OCI-LY7 (cell line): Measurements from ENCODE around the gene RXRA. TPM values are rescaled to one million over a fixed set of nuclear protein-coding genes. Genes with fewer than 3 reads are reported as not detected.

ENCODE experiments used
- BruUV-seq: library from RNA; stranded (reverse); fragments of 400-500 nt; replicated peaks from 2 replicates; lab custom pipeline; 2021; lab: Mats Ljungman, UMichigan
- CTCF ChIA-PET: fragments of 300-600 bp; sonication (Branson Sonifier 250); formaldehyde crosslinking; loops from one replicate; lab custom pipeline; 2022; ENCODE audit warnings: antibody characterized with exemption; ENCODE audit not compliant: unreplicated experiment; lab: Charles Lee
- POLR2A ChIA-PET: fragments of 300-600 bp; sonication (Branson Sonifier 250); formaldehyde crosslinking; loops from one replicate; lab custom pipeline; 2022; ENCODE audit warnings: antibody characterized with exemption; lab: Charles Lee
- DNase-seq: peaks from one replicate; pipeline ENCODE4 v3.0.0-alpha.2; 2015; ENCODE audit warnings: low spot score
- H2AFZ ChIP-seq: fragments of 200-600 bp; sonication (generic), shearing (Covaris generic); 2 replicates; pipeline ENCODE4 v1.6.1; 2014; ENCODE audit warnings: mild to moderate bottlenecking, antibody characterized with exemption, low read length, moderate library complexity
- H3K27ac ChIP-seq: fragments of 200-600 bp; sonication (generic); 2 replicates; pipeline ENCODE4 v1.5.1; 2014; ENCODE audit warnings: mixed run types, low read depth, mild to moderate bottlenecking, moderate library complexity, low read length, inconsistent platforms; ENCODE audit not compliant: poor library complexity, severe bottlenecking
- H3K36me3 ChIP-seq: fragments of 200-600 bp; sonication (generic); 2 replicates; pipeline ENCODE4 v1.6.1; 2014; ENCODE audit warnings: mild to moderate bottlenecking, antibody characterized with exemption, low read length, moderate library complexity, mixed read lengths; ENCODE audit not compliant: insufficient read depth
- H3K4me1 ChIP-seq: fragments of 200-600 bp; sonication (generic); 2 replicates; pipeline ENCODE4 v1.5.1; 2014; ENCODE audit warnings: mild to moderate bottlenecking, low read length; ENCODE audit not compliant: insufficient read depth, poor library complexity, severe bottlenecking
- H3K4me2 ChIP-seq: fragments of 200-600 bp; sonication (generic); 2 replicates; pipeline ENCODE4 v1.6.1; 2014; ENCODE audit warnings: mild to moderate bottlenecking, low read length
- H3K4me3 ChIP-seq: fragments of 200-600 bp; sonication (generic); 2 replicates; pipeline ENCODE4 v1.5.1; 2014; ENCODE audit warnings: mild to moderate bottlenecking, low read depth, low read length; ENCODE audit not compliant: poor library complexity, severe bottlenecking
- H3K79me2 ChIP-seq: fragments of 200-600 bp; sonication (generic); 2 replicates; pipeline ENCODE4 v1.6.1; 2016; ENCODE audit warnings: low read depth, mild to moderate bottlenecking, low read length, moderate library complexity, mixed read lengths; ENCODE audit not compliant: insufficient read depth
- H3K9me2 ChIP-seq: fragments of 200-600 bp; sonication (generic); 2 replicates; pipeline ENCODE4 v1.6.1; 2016; ENCODE audit warnings: mild to moderate bottlenecking, low read length, mixed read lengths; ENCODE audit not compliant: insufficient read depth
- H3K9me3 ChIP-seq: fragments of 200-600 bp; sonication (generic); 2 replicates; pipeline ENCODE4 v1.6.1; 2014; ENCODE audit warnings: mild to moderate bottlenecking, mixed run types, low read length, mixed read lengths
- H4K20me1 ChIP-seq: fragments of 200-600 bp; sonication (generic); 2 replicates; pipeline ENCODE4 v1.6.1; 2014; ENCODE audit warnings: mild to moderate bottlenecking, antibody characterized with exemption, low read length, moderate library complexity, mixed read lengths; ENCODE audit not compliant: insufficient read depth
- EZH2phosphoT487 ChIP-seq: fragments of 200-600 bp; sonication (generic); IDR thresholded peaks from 2 replicates; pipeline ENCODE4 v1.6.1; 2018; ENCODE audit warnings: low read depth, borderline replicate concordance, mild to moderate bottlenecking, mixed run types, antibody characterized with exemption, low read length, moderate library complexity, mixed read lengths
- intact Hi-C: fragments of 100-400 bp; cut with micrococcal nuclease; formaldehyde crosslinking; loops from one replicate; pipeline ENCODE4 v1.10.0; 2022; ENCODE audit not compliant: unreplicated experiment
- total RNA-seq, 2 experiments: library from RNA; depleted of rRNA in 1 of 2; stranded (reverse); fragments of >200 nt in 1 of 2; shearing (Covaris generic) in 1 of 2; gene quantifications; 2 replicates each; pipeline ENCODE4 v1.2.3, GENCODE V29; 2014 to 2022
- TF ChIP-seq, protein P1 (sequence below): fragments of 200-600 bp; sonication (generic); conservative IDR thresholded peaks from 2 replicates; pipeline ENCODE4 v1.5.1; 2014; ENCODE audit warnings: mild to moderate bottlenecking, antibody characterized with exemption, low read length, moderate library complexity, mixed read lengths

Gene RXRA
- total RNA-seq, 2 experiments from 2014 or later = 0.25 to 0.40 TPM

DNA sequence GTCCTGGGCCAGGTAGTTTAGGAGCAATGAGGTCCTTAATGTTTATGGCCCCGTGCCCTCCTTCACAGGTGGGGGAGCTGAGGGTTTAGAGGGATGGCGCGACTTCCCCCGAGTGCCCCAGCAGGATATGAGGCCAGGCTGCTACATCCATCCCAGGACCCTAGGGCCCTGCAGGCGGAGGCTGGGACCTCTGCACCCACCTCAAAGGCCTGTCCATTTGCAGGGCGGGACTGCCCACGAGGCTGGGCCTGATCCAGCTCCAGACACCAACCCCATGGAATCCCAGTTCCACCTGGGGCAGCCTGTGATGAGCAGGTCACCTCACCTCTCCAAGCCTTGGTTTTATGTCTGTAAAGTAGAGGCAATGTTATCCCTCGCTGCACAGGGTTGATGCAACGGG is 142.1 kb downstream of the RXRA start:
- no peak overlapping the region for H3K4me3 ChIP-seq
- DNase-seq = no peak
- H3K9me2 ChIP-seq = no peaks in the 10 kb centered on the region
- H4K20me1 ChIP-seq = no peaks in the 10 kb centered on the region
- no peak overlapping the region for H3K4me2 ChIP-seq
- TF ChIP-seq EZH2phosphoT487 = no peak
- TF ChIP-seq, protein P1, sequence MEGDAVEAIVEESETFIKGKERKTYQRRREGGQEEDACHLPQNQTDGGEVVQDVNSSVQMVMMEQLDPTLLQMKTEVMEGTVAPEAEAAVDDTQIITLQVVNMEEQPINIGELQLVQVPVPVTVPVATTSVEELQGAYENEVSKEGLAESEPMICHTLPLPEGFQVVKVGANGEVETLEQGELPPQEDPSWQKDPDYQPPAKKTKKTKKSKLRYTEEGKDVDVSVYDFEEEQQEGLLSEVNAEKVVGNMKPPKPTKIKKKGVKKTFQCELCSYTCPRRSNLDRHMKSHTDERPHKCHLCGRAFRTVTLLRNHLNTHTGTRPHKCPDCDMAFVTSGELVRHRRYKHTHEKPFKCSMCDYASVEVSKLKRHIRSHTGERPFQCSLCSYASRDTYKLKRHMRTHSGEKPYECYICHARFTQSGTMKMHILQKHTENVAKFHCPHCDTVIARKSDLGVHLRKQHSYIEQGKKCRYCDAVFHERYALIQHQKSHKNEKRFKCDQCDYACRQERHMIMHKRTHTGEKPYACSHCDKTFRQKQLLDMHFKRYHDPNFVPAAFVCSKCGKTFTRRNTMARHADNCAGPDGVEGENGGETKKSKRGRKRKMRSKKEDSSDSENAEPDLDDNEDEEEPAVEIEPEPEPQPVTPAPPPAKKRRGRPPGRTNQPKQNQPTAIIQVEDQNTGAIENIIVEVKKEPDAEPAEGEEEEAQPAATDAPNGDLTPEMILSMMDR = no peak
- intact Hi-C loops = no loop called here
- no peaks in the 10 kb centered on the region for H3K9me3 ChIP-seq
- H3K36me3 ChIP-seq = no peaks in the 10 kb centered on the region
- no TSS peak for BruUV-seq
- POLR2A ChIA-PET = no interaction called here
- H2AFZ ChIP-seq = no peak overlapping the region
- H3K4me1 ChIP-seq = no peaks in the 10 kb centered on the region
- H3K27ac ChIP-seq = no peak overlapping the region
- CTCF ChIA-PET = no interaction called here
- no peaks in the 10 kb centered on the region for H3K79me2 ChIP-seq

DNA sequence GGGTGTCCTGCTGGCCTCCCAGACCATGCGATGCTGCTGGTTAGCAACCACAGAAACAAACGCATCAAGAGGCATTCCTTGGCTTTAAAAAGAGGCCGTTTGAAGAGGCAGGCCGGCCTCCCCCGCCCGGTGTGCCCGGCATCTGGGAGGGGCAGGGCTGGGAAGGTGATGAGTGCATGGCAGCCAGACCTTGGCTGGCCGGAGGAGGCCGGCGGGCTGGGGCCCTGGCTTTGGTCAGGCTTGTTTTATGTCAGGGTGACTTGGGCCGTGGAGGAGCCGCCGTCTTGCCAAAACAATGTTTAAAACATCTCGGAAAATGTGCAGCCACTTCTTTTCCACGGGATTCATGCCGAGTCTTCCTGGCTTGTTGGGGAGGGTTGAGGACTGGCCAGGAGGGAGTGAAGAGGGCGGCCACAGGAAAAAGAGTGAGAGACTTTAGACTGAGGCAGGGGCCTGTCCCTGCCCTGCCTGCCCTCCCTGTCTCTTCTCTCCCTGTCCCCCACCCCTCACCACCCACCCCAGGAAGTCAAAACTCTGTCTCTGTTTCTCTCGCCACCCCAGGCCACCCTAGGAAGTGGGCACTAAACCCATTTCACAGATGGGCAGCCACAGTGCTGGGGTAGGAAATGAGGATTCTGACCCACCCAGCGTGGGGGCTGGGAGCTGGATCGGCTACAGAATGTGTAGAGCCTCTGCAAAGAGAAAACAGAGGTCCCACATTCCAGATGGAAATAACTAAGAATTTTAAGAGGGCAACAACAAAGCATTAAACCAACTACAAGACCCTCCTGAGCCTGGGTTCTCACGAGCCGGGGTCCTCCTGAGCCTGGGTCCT is 143.0 kb downstream of the RXRA start:
- intact Hi-C loops = no loop called here
- TF ChIP-seq, protein P1 = no peak
- no peak for TF ChIP-seq EZH2phosphoT487
- H3K27ac ChIP-seq = no peak overlapping the region
- ChIA-PET CTCF (no interaction called here), POLR2A (no interaction called here)
- no peaks in the 10 kb centered on the region for H4K20me1 ChIP-seq
- no TSS peak for BruUV-seq
- H3K9me2 ChIP-seq = no peaks in the 10 kb centered on the region
- H3K36me3 ChIP-seq = no peaks in the 10 kb centered on the region
- H3K4me1 ChIP-seq = no peaks in the 10 kb centered on the region
- no peak for DNase-seq
- no peaks in the 10 kb centered on the region for H3K79me2 ChIP-seq
- no peak overlapping the region for H3K4me2 ChIP-seq
- H3K4me3 ChIP-seq = no peak overlapping the region
- no peaks in the 10 kb centered on the region for H3K9me3 ChIP-seq
- H2AFZ ChIP-seq = no peak overlapping the region

DNA sequence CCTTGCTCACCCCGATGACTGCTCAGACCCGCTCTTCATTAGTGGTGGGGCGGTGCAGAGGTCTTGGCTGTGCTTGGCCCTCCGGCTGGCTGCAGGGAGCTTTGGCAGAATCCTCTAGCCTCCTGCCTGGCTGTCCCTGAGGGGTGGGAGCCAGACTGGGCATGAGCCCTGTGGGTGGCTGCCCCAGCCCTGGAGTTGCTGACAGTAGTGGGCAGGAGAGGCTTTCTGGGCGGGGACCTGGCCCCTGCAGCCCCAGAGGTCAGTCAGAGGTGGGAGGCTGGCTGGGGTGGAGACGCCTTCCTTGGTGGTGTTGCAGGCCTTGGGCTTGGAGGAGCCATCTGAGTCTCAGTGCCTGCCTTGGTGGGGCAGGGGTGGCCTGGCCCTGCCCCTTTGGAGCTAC is 146.0 kb downstream of the RXRA start:
- H3K9me3 ChIP-seq = no peaks in the 10 kb centered on the region
- H3K27ac ChIP-seq = no peak overlapping the region
- H3K4me1 ChIP-seq = no peaks in the 10 kb centered on the region
- no TSS peak for BruUV-seq
- H3K4me3 ChIP-seq = no peak overlapping the region
- no peaks in the 10 kb centered on the region for H4K20me1 ChIP-seq
- intact Hi-C loops = no loop called here
- ChIA-PET CTCF (no interaction called here), POLR2A (no interaction called here)
- TF ChIP-seq, protein P1 = no peak
- TF ChIP-seq EZH2phosphoT487 = no peak
- H3K79me2 ChIP-seq = no peaks in the 10 kb centered on the region
- H3K9me2 ChIP-seq = no peaks in the 10 kb centered on the region
- no peak overlapping the region for H2AFZ ChIP-seq
- no peak overlapping the region for H3K4me2 ChIP-seq
- no peaks in the 10 kb centered on the region for H3K36me3 ChIP-seq
- no peak for DNase-seq
